ENCODE results near the gene ARMC3.

The ARMC3 gene

DNA sequence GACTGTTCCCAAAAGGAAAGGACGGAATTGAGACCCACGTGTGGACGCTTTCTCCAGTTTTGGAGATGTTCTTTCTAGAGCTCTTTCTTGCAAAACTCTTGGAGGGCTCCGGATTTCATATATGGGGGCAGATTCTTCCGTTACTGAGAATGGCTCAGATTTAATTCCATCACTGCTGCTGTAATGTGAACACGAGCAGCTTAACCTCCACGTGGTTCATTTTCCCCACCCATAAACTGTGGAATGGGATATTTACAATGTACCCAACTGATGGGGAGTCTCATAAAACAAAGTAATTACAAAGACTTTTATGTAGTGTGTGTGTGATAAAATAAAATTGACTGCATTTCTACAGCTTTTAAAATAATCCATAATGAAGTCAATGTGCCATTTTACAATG lies 152.4 kb downstream of the ARMC3 start:
- DNase-seq: no peak

DNA sequence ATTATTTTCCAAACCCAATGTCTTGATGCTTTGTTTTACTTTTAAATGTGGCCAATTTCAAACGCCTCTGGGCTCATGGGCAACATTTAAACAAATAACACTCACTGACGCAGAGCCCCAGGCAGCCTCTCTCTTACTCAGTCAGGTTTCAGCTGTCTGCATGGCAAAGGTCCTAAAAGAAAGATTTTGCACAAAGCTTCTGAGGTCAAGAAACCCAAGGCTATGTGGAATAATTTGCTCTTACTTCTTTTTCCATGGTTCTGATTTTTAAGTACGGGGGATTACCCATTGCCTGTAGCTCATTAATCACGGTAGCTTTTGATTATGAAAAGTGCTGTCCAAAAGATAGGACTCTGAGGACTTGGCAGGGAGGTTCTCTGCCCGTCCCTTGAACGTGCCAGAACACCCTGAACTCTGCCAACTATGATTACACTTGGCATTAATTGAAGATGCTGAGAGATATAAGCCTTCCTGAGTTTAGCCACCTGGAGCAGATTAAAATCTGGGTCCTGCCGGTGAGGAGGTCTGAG lies 153.4 kb downstream of the ARMC3 start:
- DNase-seq: no peak

DNA sequence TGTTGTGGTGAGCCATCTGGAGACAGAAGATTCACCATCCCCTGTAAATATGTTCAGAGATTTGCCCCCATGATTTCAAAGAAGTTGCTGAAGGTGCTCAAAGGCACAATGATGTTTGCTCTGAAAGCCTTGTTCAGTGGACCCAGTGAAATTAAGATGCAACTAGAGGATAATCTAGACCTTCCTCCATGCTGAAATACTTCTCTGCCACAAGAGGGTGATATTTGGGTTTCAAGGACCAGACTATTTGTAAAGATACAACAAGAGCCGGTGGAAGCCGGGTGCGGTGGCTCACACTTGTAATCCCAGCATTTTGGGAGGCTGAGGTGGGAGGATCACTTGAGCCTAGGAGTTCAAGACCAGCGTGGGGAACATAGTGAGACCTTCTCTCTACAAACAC lies 154.0 kb downstream of the ARMC3 start:
- no peak for DNase-seq
